H9 (cell line): ENCODE results near the gene WDR74. TPM values are rescaled to one million over a fixed set of nuclear protein-coding genes. Genes with fewer than 3 reads are reported as not detected.

ENCODE experiments used
- DNase-seq: peaks from one replicate; pipeline ENCODE4 v3.0.0-alpha.2; 2017
- H2AFZ ChIP-seq: one replicate; pipeline ENCODE4 v1.6.1; 2013; ENCODE audit warnings: mild to moderate bottlenecking, low read length, control low read depth, moderate library complexity
- H2AK5ac ChIP-seq: 2 replicates; pipeline ENCODE4 v1.6.1; 2013; ENCODE audit warnings: low read length, control low read depth, mixed read lengths; ENCODE audit not compliant: insufficient read length
- H2BK120ac ChIP-seq: one replicate; pipeline ENCODE4 v1.6.1; 2013; ENCODE audit warnings: low read depth, mild to moderate bottlenecking, low read length, control low read depth, inconsistent platforms; ENCODE audit not compliant: poor library complexity, severe bottlenecking
- H2BK12ac ChIP-seq: 2 replicates; pipeline ENCODE4 v1.6.1; 2013; ENCODE audit warnings: low read length, control low read depth, mixed read lengths, low read depth; ENCODE audit not compliant: insufficient read length
- H2BK15ac ChIP-seq: 2 replicates; pipeline ENCODE4 v1.6.1; 2013; ENCODE audit warnings: low read depth, low read length, control low read depth
- H2BK20ac ChIP-seq: one replicate; pipeline ENCODE4 v1.6.1; 2013; ENCODE audit warnings: low read depth, mild to moderate bottlenecking, low read length, control low read depth, inconsistent platforms; ENCODE audit not compliant: poor library complexity, severe bottlenecking
- H2BK5ac ChIP-seq: 2 replicates; pipeline ENCODE4 v1.6.1; 2013; ENCODE audit warnings: low read length, control low read depth, mixed read lengths; ENCODE audit not compliant: insufficient read length
- H3K14ac ChIP-seq: 2 replicates; pipeline ENCODE4 v1.6.1; 2013; ENCODE audit warnings: low read length, control low read depth; ENCODE audit not compliant: insufficient read depth
- H3K18ac ChIP-seq: 2 replicates; pipeline ENCODE4 v1.6.1; 2013; ENCODE audit warnings: low read depth, mild to moderate bottlenecking, mixed read lengths, low read length, control low read depth; ENCODE audit not compliant: insufficient read length
- H3K23ac ChIP-seq: 2 replicates; pipeline ENCODE4 v1.6.1; 2013; ENCODE audit warnings: low read length, control low read depth, mixed read lengths, low read depth; ENCODE audit not compliant: insufficient read length
- H3K23me2 ChIP-seq: 2 replicates; pipeline ENCODE4 v1.6.1; 2013; ENCODE audit warnings: low read depth, mild to moderate bottlenecking, mixed read lengths, low read length, control low read depth; ENCODE audit not compliant: insufficient read length, poor library complexity, severe bottlenecking
- H3K27ac ChIP-seq: 2 replicates; pipeline ENCODE4 v1.5.1; 2013; ENCODE audit warnings: low read length, control low read depth, mixed read lengths, low read depth; ENCODE audit not compliant: insufficient read length
- H3K27me3 ChIP-seq: 2 replicates; pipeline ENCODE4 v1.6.1; 2013; ENCODE audit warnings: low read length, control low read depth, inconsistent platforms; ENCODE audit not compliant: insufficient read depth
- H3K4ac ChIP-seq: 2 replicates; pipeline ENCODE4 v1.6.1; 2013; ENCODE audit warnings: low read depth, mild to moderate bottlenecking, control low read depth, inconsistent platforms, low read length, moderate library complexity
- H3K4me1 ChIP-seq: 2 replicates; pipeline ENCODE4 v1.6.1; 2013; ENCODE audit warnings: low read length, control low read depth, inconsistent platforms; ENCODE audit not compliant: insufficient read depth
- H3K4me2 ChIP-seq: 2 replicates; pipeline ENCODE4 v1.6.1; 2013; ENCODE audit warnings: low read length, control low read depth, mixed read lengths; ENCODE audit not compliant: insufficient read length, insufficient read depth
- H3K56ac ChIP-seq: 2 replicates; pipeline ENCODE4 v1.6.1; 2013; ENCODE audit warnings: low read depth, mild to moderate bottlenecking, mixed read lengths, low read length, control low read depth; ENCODE audit not compliant: insufficient read length
- H3K79me1 ChIP-seq: 2 replicates; pipeline ENCODE4 v1.6.1; 2013; ENCODE audit warnings: low read depth, mild to moderate bottlenecking, moderate library complexity, low read length, control low read depth, inconsistent platforms; ENCODE audit not compliant: insufficient read depth, poor library complexity, severe bottlenecking
- H3K79me2 ChIP-seq: 2 replicates; pipeline ENCODE4 v1.6.1; 2013; ENCODE audit warnings: low read length, control low read depth, inconsistent platforms; ENCODE audit not compliant: insufficient read depth
- H3K9ac ChIP-seq: 2 replicates; pipeline ENCODE4 v1.6.1; 2013; ENCODE audit warnings: low read length, control low read depth, mixed read lengths; ENCODE audit not compliant: insufficient read length; ENCODE audit errors: extremely low read depth
- H3K9me3 ChIP-seq: one replicate; pipeline ENCODE4 v1.6.1; 2013; ENCODE audit warnings: low read depth, low read length, inconsistent platforms; ENCODE audit not compliant: control insufficient read depth
- H3T11ph ChIP-seq: one replicate; pipeline ENCODE4 v1.6.1; 2013; ENCODE audit warnings: mild to moderate bottlenecking, low read length, control low read depth, inconsistent platforms
- H4K20me1 ChIP-seq: one replicate; pipeline ENCODE4 v1.6.1; 2013; ENCODE audit not compliant: control insufficient read depth, insufficient read length, insufficient read depth
- H4K5ac ChIP-seq: 2 replicates; pipeline ENCODE4 v1.6.1; 2013; ENCODE audit warnings: low read depth, mild to moderate bottlenecking, mixed read lengths, low read length, control low read depth; ENCODE audit not compliant: insufficient read length
- H4K8ac ChIP-seq: replicated peaks from 2 replicates; pipeline ENCODE4 v1.6.1; 2013; ENCODE audit warnings: low read length, control low read depth, mixed read lengths, low read depth; ENCODE audit not compliant: insufficient read length
- H4K91ac ChIP-seq: 2 replicates; pipeline ENCODE4 v1.6.1; 2013; ENCODE audit warnings: low read depth, mild to moderate bottlenecking, moderate library complexity, mixed read lengths, low read length, control low read depth; ENCODE audit not compliant: insufficient read length
- H3K27ac Mint-ChIP-seq, 3 experiments: 2 replicates in 2 of 3; 3 replicates in 1 of 3; pipeline ENCODE4 v1.8.0; 2020 to 2021; ENCODE audit warnings: mixed read lengths in 3 of 3, mild to moderate bottlenecking in 1 of 3, moderate library complexity in 1 of 3
- H3K27me3 Mint-ChIP-seq: 2 replicates; pipeline ENCODE4 v1.8.0; 2021; ENCODE audit warnings: low read depth, mild to moderate bottlenecking, moderate library complexity, mixed read lengths
- H3K36me3 Mint-ChIP-seq, 3 experiments: 2 replicates in 2 of 3; 3 replicates in 1 of 3; pipeline ENCODE4 v1.8.0; 2020 to 2021; ENCODE audit warnings: low read depth in 3 of 3, mixed read lengths in 3 of 3; ENCODE audit not compliant: insufficient read depth in 1 of 3
- H3K4me1 Mint-ChIP-seq, 2 experiments: 2 replicates each; pipeline ENCODE4 v1.8.0; 2020; ENCODE audit warnings: mixed read lengths in 2 of 2
- H3K4me3 Mint-ChIP-seq, 2 experiments: 2 replicates in 1 of 2; 3 replicates in 1 of 2; pipeline ENCODE4 v1.8.0; 2020 to 2021; ENCODE audit warnings: mild to moderate bottlenecking in 2 of 2, mixed read lengths in 2 of 2, moderate library complexity in 1 of 2
- H3K9me3 Mint-ChIP-seq, 2 experiments: 2 replicates in 1 of 2; 3 replicates in 1 of 2; pipeline ENCODE4 v1.8.0; 2020; ENCODE audit warnings: mild to moderate bottlenecking in 2 of 2, mixed read lengths in 2 of 2, moderate library complexity in 1 of 2
- WGBS: extraction: QIAGEN DNeasy Blood & Tissue Kit; methylation state at CpG from one replicate; pipeline ENCODE4 v1.1.7; 2013; ENCODE audit warnings: missing lambda C conversion rate, low lambda C conversion rate, mixed read lengths; ENCODE audit not compliant: insufficient read length; ENCODE audit errors: extremely low coverage; 5-methylcytosine and 5-hydroxymethylcytosine counted together
- total RNA-seq: library from RNA; stranded (reverse); gene quantifications from 2 replicates; pipeline ENCODE4 v1.2.1, GENCODE V29; 2021
- TF ChIP-seq, protein P1 (sequence below): fragments of 200-600 bp; sonication (generic); conservative IDR thresholded peaks from 3 replicates; pipeline ENCODE4 v1.8.0; 2021; ENCODE audit warnings: antibody characterized with exemption, mild to moderate bottlenecking

Gene WDR74
- total RNA-seq, 1 experiment from 2014 or later: 121 TPM

DNA sequence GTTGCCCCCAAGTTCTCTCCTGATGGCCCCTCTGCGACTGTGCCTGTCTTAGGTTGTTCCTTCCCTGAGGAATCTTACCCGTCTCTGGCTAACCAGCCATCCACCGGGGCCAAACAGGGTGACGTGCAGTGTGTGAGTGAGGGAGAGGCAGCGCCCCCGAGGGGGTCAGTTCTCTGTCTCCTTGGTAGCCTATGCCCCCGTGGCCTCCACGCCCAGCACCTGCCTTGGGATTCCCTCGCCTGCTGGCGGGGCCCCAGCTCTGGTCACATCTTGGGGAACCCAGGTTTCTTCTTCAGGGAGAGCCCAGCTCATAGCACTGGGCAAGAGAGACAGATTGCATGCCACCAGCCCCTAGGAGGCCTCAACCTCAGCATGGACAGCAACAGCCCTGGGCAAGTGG is 39.9 kb downstream of the WDR74 start:
- H3K9me3 ChIP-seq: no peaks in the 10 kb centered on the region
- Mint-ChIP-seq H3K4me3 (no peak overlapping the region), H3K27ac (no peak overlapping the region), H3K36me3 (peaks cover 67 to 91% (median 89%) of the 10 kb centered on the region in 3 experiments), H3K27me3 (no peaks in the 10 kb centered on the region; the same call in 1 of the 2 replicates), H3K4me1 (peaks cover 6 to 7% of the 10 kb centered on the region in 2 experiments), H3K9me3 (no peaks in the 10 kb centered on the region)
- TF ChIP-seq, protein P1, sequence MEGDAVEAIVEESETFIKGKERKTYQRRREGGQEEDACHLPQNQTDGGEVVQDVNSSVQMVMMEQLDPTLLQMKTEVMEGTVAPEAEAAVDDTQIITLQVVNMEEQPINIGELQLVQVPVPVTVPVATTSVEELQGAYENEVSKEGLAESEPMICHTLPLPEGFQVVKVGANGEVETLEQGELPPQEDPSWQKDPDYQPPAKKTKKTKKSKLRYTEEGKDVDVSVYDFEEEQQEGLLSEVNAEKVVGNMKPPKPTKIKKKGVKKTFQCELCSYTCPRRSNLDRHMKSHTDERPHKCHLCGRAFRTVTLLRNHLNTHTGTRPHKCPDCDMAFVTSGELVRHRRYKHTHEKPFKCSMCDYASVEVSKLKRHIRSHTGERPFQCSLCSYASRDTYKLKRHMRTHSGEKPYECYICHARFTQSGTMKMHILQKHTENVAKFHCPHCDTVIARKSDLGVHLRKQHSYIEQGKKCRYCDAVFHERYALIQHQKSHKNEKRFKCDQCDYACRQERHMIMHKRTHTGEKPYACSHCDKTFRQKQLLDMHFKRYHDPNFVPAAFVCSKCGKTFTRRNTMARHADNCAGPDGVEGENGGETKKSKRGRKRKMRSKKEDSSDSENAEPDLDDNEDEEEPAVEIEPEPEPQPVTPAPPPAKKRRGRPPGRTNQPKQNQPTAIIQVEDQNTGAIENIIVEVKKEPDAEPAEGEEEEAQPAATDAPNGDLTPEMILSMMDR: no peak
- DNase-seq: no peak
- H4K5ac ChIP-seq: no peak overlapping the region
- no peak overlapping the region for H2BK20ac ChIP-seq
- H3K79me2 ChIP-seq: peaks cover 3% of the 10 kb centered on the region; the same call in 1 of the 2 replicates
- H3K4me2 ChIP-seq: no peak overlapping the region
- no peak overlapping the region for H2AFZ ChIP-seq
- H3K4ac ChIP-seq: no peak overlapping the region
- H2AK5ac ChIP-seq: no peak overlapping the region
- H3K4me1 ChIP-seq: no peaks in the 10 kb centered on the region
- no peak overlapping the region for H3K14ac ChIP-seq
- no peak overlapping the region for H2BK120ac ChIP-seq
- no peak overlapping the region for H3K23ac ChIP-seq
- no peak overlapping the region for H4K8ac ChIP-seq
- H3K27ac ChIP-seq: no peak overlapping the region
- H4K20me1 ChIP-seq: no peaks in the 10 kb centered on the region
- no peak overlapping the region for H2BK5ac ChIP-seq
- H3K27me3 ChIP-seq: no peaks in the 10 kb centered on the region
- no CpG with 5 or more reads among the region's 10 CpGs for WGBS
- no peak overlapping the region for H4K91ac ChIP-seq
- no peak overlapping the region for H2BK12ac ChIP-seq
- H3K79me1 ChIP-seq: peaks cover 2% of the 10 kb centered on the region
- H3T11ph ChIP-seq: no peak overlapping the region
- peaks cover 3% of the 10 kb centered on the region for H3K23me2 ChIP-seq
- H2BK15ac ChIP-seq: no peak overlapping the region
- H3K18ac ChIP-seq: no peak overlapping the region
- no peak overlapping the region for H3K9ac ChIP-seq
- no peak overlapping the region for H3K56ac ChIP-seq
